IMR-90 (cell line): ENCODE measurements around the gene ACOXL. TPM values are rescaled to one million over a fixed set of nuclear protein-coding genes. Genes with fewer than 3 reads are reported as not detected.
A peak's percentile ranks its signal among the peaks of the same experiment; 100 is the strongest.

Experiments
- ATAC-seq: fragments of 200-7000 bp; cut with Tn5 transposase; 2 replicates; pipeline ENCODE4 v1.9.1; 2020; ENCODE audit warnings: low read depth, mild to moderate bottlenecking, moderate library complexity
- BruUV-seq: library from RNA; stranded (reverse); fragments of 400-500 nt; replicated peaks from 2 replicates; lab custom pipeline; 2021; lab: Mats Ljungman, UMichigan
- CTCF ChIA-PET: fragments of 300-600 bp; formaldehyde crosslinking; extraction: SDS; loops from one replicate; lab custom pipeline; 2021; ENCODE audit warnings: antibody characterized with exemption; lab: Yijun Ruan, JAX
- POLR2A ChIA-PET: fragments of 300-600 bp; sonication (Branson Sonifier 250); formaldehyde crosslinking; loops from one replicate; lab custom pipeline; 2022; ENCODE audit warnings: antibody characterized with exemption; ENCODE audit not compliant: unreplicated experiment; lab: Charles Lee
- DNase-seq: peaks from one replicate; pipeline ENCODE4 v3.0.0; 2013
- H2AFZ ChIP-seq: replicated peaks from 2 replicates; pipeline ENCODE3; 2013; ENCODE audit warnings: low read length, mild to moderate bottlenecking; ENCODE audit not compliant: poor library complexity
- H2AK5ac ChIP-seq: 2 replicates; pipeline ENCODE4 v1.6.1; 2013; ENCODE audit warnings: low read depth, low read length, inconsistent platforms
- H2AK9ac ChIP-seq: replicated peaks from 2 replicates; pipeline ENCODE3; 2013; ENCODE audit warnings: mild to moderate bottlenecking, low read depth, low read length, moderate library complexity; ENCODE audit not compliant: poor library complexity
- H2BK120ac ChIP-seq: 2 replicates; pipeline ENCODE4 v1.6.1; 2013; ENCODE audit warnings: low read depth, low read length, inconsistent platforms
- H2BK15ac ChIP-seq: 3 replicates; pipeline ENCODE4 v1.6.1; 2013; ENCODE audit warnings: low read depth, low read length, inconsistent platforms
- H2BK20ac ChIP-seq: 2 replicates; pipeline ENCODE4 v1.6.1; 2013; ENCODE audit warnings: low read depth, mild to moderate bottlenecking, inconsistent platforms, low read length, moderate library complexity
- H2BK5ac ChIP-seq: 2 replicates; pipeline ENCODE4 v1.6.1; 2013; ENCODE audit warnings: mild to moderate bottlenecking, low read depth, low read length, inconsistent platforms; ENCODE audit not compliant: poor library complexity, severe bottlenecking
- H3K14ac ChIP-seq: replicated peaks from 2 replicates; pipeline ENCODE4 v1.6.1; 2013; ENCODE audit warnings: low read depth, low read length, inconsistent platforms
- H3K18ac ChIP-seq: 2 replicates; pipeline ENCODE4 v1.6.1; 2013; ENCODE audit warnings: low read depth, low read length, control low read depth
- H3K23ac ChIP-seq: 2 replicates; pipeline ENCODE4 v1.6.1; 2013; ENCODE audit warnings: low read depth, low read length, inconsistent platforms
- H3K27ac ChIP-seq: 2 replicates; pipeline ENCODE4 v1.5.1; 2013; ENCODE audit warnings: mild to moderate bottlenecking, control low read depth, low read length; ENCODE audit not compliant: insufficient read depth
- H3K27me3 ChIP-seq: 2 replicates; pipeline ENCODE4 v1.6.1; 2013; ENCODE audit warnings: low read length; ENCODE audit not compliant: control insufficient read depth, insufficient read depth
- H3K36me3 ChIP-seq: 2 replicates; pipeline ENCODE4 v1.6.1; 2013; ENCODE audit warnings: low read length, mixed read lengths; ENCODE audit not compliant: control insufficient read depth, insufficient read depth
- H3K4ac ChIP-seq: 2 replicates; pipeline ENCODE4 v1.6.1; 2013; ENCODE audit warnings: low read depth, low read length, inconsistent platforms
- H3K4me1 ChIP-seq: 2 replicates; pipeline ENCODE4 v1.6.1; 2013; ENCODE audit warnings: low read length, mixed read lengths; ENCODE audit not compliant: control insufficient read depth, insufficient read depth
- H3K4me2 ChIP-seq: 2 replicates; pipeline ENCODE4 v1.6.1; 2013; ENCODE audit warnings: low read depth, mild to moderate bottlenecking, control low read depth, low read length, moderate library complexity
- H3K4me3 ChIP-seq: 2 replicates; pipeline ENCODE4 v1.5.1; 2013; ENCODE audit warnings: low read depth, mild to moderate bottlenecking, control low read depth, low read length, moderate library complexity; ENCODE audit not compliant: insufficient read depth
- H3K56ac ChIP-seq: 2 replicates; pipeline ENCODE4 v1.6.1; 2013; ENCODE audit warnings: low read length, inconsistent platforms; ENCODE audit not compliant: insufficient read depth; ENCODE audit errors: extremely low read depth
- H3K79me1 ChIP-seq, 2 experiments: 2 replicates each; pipeline ENCODE4 v1.6.1; 2013; ENCODE audit warnings: low read length in 2 of 2, inconsistent platforms in 1 of 2, low read depth in 1 of 2
- H3K9ac ChIP-seq: 2 replicates; pipeline ENCODE4 v1.6.1; 2013; ENCODE audit warnings: low read depth, low read length, control low read depth
- H3K9me1 ChIP-seq: 2 replicates; pipeline ENCODE4 v1.6.1; 2013; ENCODE audit warnings: low read length, inconsistent platforms; ENCODE audit not compliant: insufficient read depth
- H3K9me3 ChIP-seq: 2 replicates; pipeline ENCODE4 v1.6.1; 2013; ENCODE audit warnings: low read length; ENCODE audit not compliant: control insufficient read depth, insufficient read depth
- H4K20me1 ChIP-seq: 2 replicates; pipeline ENCODE4 v1.6.1; 2013; ENCODE audit warnings: low read length, inconsistent platforms; ENCODE audit not compliant: insufficient read depth
- H4K5ac ChIP-seq: 2 replicates; pipeline ENCODE4 v1.6.1; 2013; ENCODE audit warnings: mild to moderate bottlenecking, low read depth, low read length, control low read depth
- H4K8ac ChIP-seq, 2 experiments: 2 replicates each; pipeline ENCODE4 v1.6.1; 2013; ENCODE audit warnings: low read depth in 2 of 2, low read length in 2 of 2, control low read depth in 1 of 2, inconsistent platforms in 1 of 2
- H4K91ac ChIP-seq: 2 replicates; pipeline ENCODE4 v1.6.1; 2013; ENCODE audit warnings: low read depth, low read length, inconsistent platforms; ENCODE audit not compliant: insufficient read depth
- CEBPB ChIP-seq: IDR thresholded peaks from 2 replicates; pipeline ENCODE4 v1.6.1; 2012; ENCODE audit warnings: low read depth, low read length, improper control_type of control experiment
- RCOR1 ChIP-seq: IDR thresholded peaks from 2 replicates; pipeline ENCODE4 v1.6.1; 2012; ENCODE audit warnings: mild to moderate bottlenecking, low read length, improper control_type of control experiment; ENCODE audit not compliant: insufficient replicate concordance
- WGBS, 2 experiments: methylation state at CpG; one replicate each; pipeline versions ENCODE4 v1.1.5 to v1.1.7; 2013; ENCODE audit warnings: missing lambda C conversion rate in 2 of 2; ENCODE audit not compliant: insufficient read length in 1 of 2; ENCODE audit errors: extremely low coverage in 2 of 2; 5-methylcytosine and 5-hydroxymethylcytosine counted together
- dilution Hi-C: fragments of 300-500 bp; cut with HindIII; formaldehyde crosslinking; loops from one replicate; pipeline ENCODE4 v1.14.3; 2018; ENCODE audit warnings: low sequenced_read_pairs; ENCODE audit not compliant: unreplicated experiment
- in situ Hi-C: fragments of 300-500 bp; cut with MboI; formaldehyde crosslinking; loops from 3 replicates; pipeline ENCODE4 v1.14.3; 2019; ENCODE audit warnings: low sequenced_read_pairs, inconsistent platforms, mixed read lengths
- intact Hi-C: fragments of 100-400 bp; cut with micrococcal nuclease; formaldehyde crosslinking; loops from 2 replicates; pipeline ENCODE4 v1.10.0; 2022
- polyA plus RNA-seq, 3 experiments: library from polyadenylated mRNA; depleted of rRNA; stranded (reverse); fragments of >200 nt; gene quantifications; 2 replicates each; pipeline ENCODE4 v1.2.3, GENCODE V29; 2012; ENCODE audit warnings: low replicate concordance in 1 of 3
- total RNA-seq: library from RNA; depleted of rRNA; stranded (reverse); fragments of >200 nt; gene quantifications from 2 replicates; pipeline ENCODE4 v1.2.3, GENCODE V29; 2012

The ACOXL gene
- total and polyA plus RNA-seq, 2 of the 4 experiments (the other 2 are of a cell fraction), result not detected

GRCh38 chr2:110735366-110735765 is 3.0 kb downstream of the ACOXL start:
- BruUV-seq, result no TSS peak
- Histone ChIP-seq H3K36me3 (no peaks in the 10 kb centered on the region), H3K9me3 (peaks cover 8% of the 10 kb centered on the region), H3K23ac (no peak overlapping the region), H3K14ac (no peak overlapping the region), H2BK120ac (no peak overlapping the region), H3K79me1 (no peaks in the 10 kb centered on the region), H3K56ac (no peak overlapping the region), H3K4me1 (no peaks in the 10 kb centered on the region), H2AFZ (no peak overlapping the region), H2AK5ac (no peak overlapping the region), H3K4ac (no peak overlapping the region), H3K27ac (no peak overlapping the region), H2BK15ac (no peak overlapping the region), H3K4me2 (no peak overlapping the region), H4K91ac (no peak overlapping the region), H3K9me1 (no peaks in the 10 kb centered on the region), H4K8ac (no peak overlapping the region), H3K27me3 (peaks cover 62% of the 10 kb centered on the region), H2BK20ac (no peak overlapping the region), H3K18ac (no peak overlapping the region), H4K20me1 (no peaks in the 10 kb centered on the region), H4K5ac (no peak overlapping the region), H3K9ac (no peak overlapping the region), H2AK9ac (no peak overlapping the region), H3K4me3 (no peak overlapping the region), H2BK5ac (no peak overlapping the region)
- dilution Hi-C loops (no loop called here), intact Hi-C loops (no loop called here), in situ Hi-C loops (no loop called here)
- ChIA-PET CTCF (no interaction called here), POLR2A (no interaction called here)
- DNase-seq, result no peak
- no CpG with 5 or more reads among the region's 4 CpGs for WGBS, 2 experiments
- ATAC-seq, result no peak
- TF ChIP-seq CEBPB (peak; percentile 32; the same call in 1 of the 2 replicates), RCOR1 (no peak)
